GM10266 (cell line): ENCODE data around the gene ERLEC1.
"Not testable (repeated sequence)": the region's sequence is repeated elsewhere in the genome, so short reads cannot be mapped to it uniquely, and the experiment has no call there.

ENCODE experiments used
- DNase-seq: peaks from one replicate; pipeline ENCODE4 v3.0.0; 2012; ENCODE audit errors: extremely low spot score
- CTCF ChIP-seq: IDR thresholded peaks from 2 replicates; pipeline ENCODE4 v1.5.1; 2012; ENCODE audit warnings: mild to moderate bottlenecking, low read depth; ENCODE audit not compliant: control insufficient read depth, insufficient read depth; ENCODE audit errors: missing control alignments

Gene ERLEC1

GRCh38 chr2:53820048-53820447 lies 33.2 kb downstream of the ERLEC1 start:
- TF ChIP-seq CTCF = no peak
- no peak for DNase-seq

- no peak for TF ChIP-seq CTCF
- no peak for DNase-seq
Observed at GRCh38 chr2:53820711-53821110, 33.9 kb downstream of the ERLEC1 start.

GRCh38 chr2:53821810-53822209 lies 35.0 kb downstream of the ERLEC1 start:
- TF ChIP-seq CTCF = no peak
- DNase-seq = no peak

- not testable (repeated sequence) for DNase-seq
- TF ChIP-seq CTCF = peak; percentile 30
Observed at GRCh38 chr2:53823639-53824038, 36.8 kb downstream of the ERLEC1 start.

- no peak for DNase-seq
- TF ChIP-seq CTCF = no peak
Observed at GRCh38 chr2:53826030-53826410, 39.2 kb downstream of the ERLEC1 start.

- no peak for TF ChIP-seq CTCF
- no peak for DNase-seq
Observed at GRCh38 chr2:53826587-53827397, 39.9 kb downstream of the ERLEC1 start.

- no peak for DNase-seq
- no peak for TF ChIP-seq CTCF
Observed at GRCh38 chr2:53827398-53828175, 40.7 kb downstream of the ERLEC1 start.
